ENCODE data around the gene NT5C2.

GRCh38 chr10:103193820-103194529 lies 903 bp upstream of the NT5C2 start:
- TF ChIP-seq EZH2phosphoT487 (IDR thresholded peaks at IDR 0.05; ENCODE audit: borderline replicate concordance, low read length) (no peak), CTCF (conservative IDR thresholded peaks at IDR 0.05; ENCODE audit: low read depth, low read length) (no peak)

Data from PC-3 (cell line).